Testis (tissue), 3 donors: ENCODE measurements around the gene TTBK1. TPM values are rescaled to one million over a fixed set of nuclear protein-coding genes. Genes with fewer than 3 reads are reported as not detected.

Experiments used
- DNase-seq: peaks from one replicate; pipeline ENCODE4 v3.0.0-alpha.2; 2019
- H3K27ac ChIP-seq, 2 donors: fragments of 200-600 bp; sonication (generic); one replicate each; pipeline ENCODE4 v1.5.1; 2019
- H3K27me3 ChIP-seq: fragments of 200-600 bp; sonication (generic); one replicate; pipeline ENCODE4 v1.5.1; 2019
- H3K36me3 ChIP-seq: fragments of 200-600 bp; sonication (generic); one replicate; pipeline ENCODE4 v1.5.1; 2017; ENCODE audit warnings: low read depth; ENCODE audit errors: missing control alignments
- H3K4me1 ChIP-seq: fragments of 200-600 bp; sonication (generic); one replicate; pipeline ENCODE4 v1.5.1; 2019
- H3K4me3 ChIP-seq, 2 donors: fragments of 200-600 bp; sonication (generic); one replicate each; pipeline ENCODE4 v1.5.1; 2017 to 2019
- H3K9me3 ChIP-seq: fragments of 200-600 bp; sonication (generic); one replicate; pipeline ENCODE4 v1.5.1; 2017
- CTCF ChIP-seq, 3 experiments: fragments of 450-650 bp in 2 of 3; fragments of 200-600 bp in 1 of 3; sonication (generic) in 1 of 3; IDR thresholded peaks; one replicate each; pipeline ENCODE4 v1.5.1; 2016 to 2019; ENCODE audit warnings: antibody characterized with exemption in 3 of 3, mild to moderate bottlenecking in 2 of 3, moderate library complexity in 1 of 3
- POLR2A ChIP-seq: fragments of 450-650 bp; IDR thresholded peaks from one replicate; pipeline ENCODE4 v1.6.1; 2017; ENCODE audit warnings: antibody characterized with exemption, mild to moderate bottlenecking, moderate library complexity
- WGBS, 2 donors: methylation state at CpG; one replicate each; pipeline ENCODE4 v1.1.5; 2018; 5-methylcytosine and 5-hydroxymethylcytosine counted together
- intact Hi-C: fragments of 100-400 bp; cut with DNase I; formaldehyde crosslinking; loops from one replicate; pipeline ENCODE4 v1.15.1; 2023; ENCODE audit warnings: low total_unique reads
- polyA plus RNA-seq: library from polyadenylated mRNA; stranded (reverse); fragments of 350-450 nt; fragmentation: Illumina TruSeq; extraction: RNeasy Lipid Tissue Mini Kit (QIAGEN cat#74804); gene quantifications from one replicate; pipeline ENCODE4 v1.2.3, GENCODE V29; 2014; ENCODE audit warnings: low read depth, low replicate concordance; ENCODE audit not compliant: insufficient read depth
- total RNA-seq, 2 donors: library from RNA; depleted of rRNA; stranded (reverse); fragments of >200 nt; gene quantifications; one replicate each; pipeline ENCODE4 v1.2.3, GENCODE V29; 2016

TTBK1 gene
- total and polyA plus RNA-seq, 3 donors from 2014 or later = 2.2 to 2.6 (median 2.3) TPM

GRCh38 chr6:43282636-43283513 is 39.6 kb downstream of the TTBK1 start:
- no peak for DNase-seq
- WGBS, 2 donors = 76 to 85% methylated on average over 17 to 32 of the region's 32 CpGs
- Histone ChIP-seq H3K4me3 (no peak overlapping the region), H3K36me3 (no peaks in the 10 kb centered on the region), H3K4me1 (no peaks in the 10 kb centered on the region), H3K9me3 (no peaks in the 10 kb centered on the region), H3K27ac (no peak overlapping the region), H3K27me3 (no peaks in the 10 kb centered on the region)
- intact Hi-C loops = no loop called here
- no peak for TF ChIP-seq CTCF (IDR thresholded peaks at IDR 0.05)
- TF ChIP-seq POLR2A = no peak

GRCh38 chr6:43283514-43283901 is 40.2 kb downstream of the TTBK1 start:
- 87 to 97% methylated on average over 6 to 18 of the region's 18 CpGs for WGBS, 2 donors
- no peak overlapping the region for H3K27ac ChIP-seq
- H3K27me3 ChIP-seq = no peaks in the 10 kb centered on the region
- no peak for TF ChIP-seq CTCF (IDR thresholded peaks at IDR 0.05)
- no peaks in the 10 kb centered on the region for H3K9me3 ChIP-seq
- no peak overlapping the region for H3K4me3 ChIP-seq
- H3K36me3 ChIP-seq = no peaks in the 10 kb centered on the region
- no peaks in the 10 kb centered on the region for H3K4me1 ChIP-seq
- no peak for DNase-seq
- intact Hi-C loops = no loop called here

GRCh38 chr6:43283905-43284304 is 40.6 kb downstream of the TTBK1 start:
- Histone ChIP-seq H3K9me3 (no peaks in the 10 kb centered on the region), H3K27ac (no peak overlapping the region), H3K27me3 (no peaks in the 10 kb centered on the region), H3K4me1 (no peaks in the 10 kb centered on the region), H3K4me3 (no peak overlapping the region), H3K36me3 (no peaks in the 10 kb centered on the region)
- intact Hi-C loops = no loop called here
- DNase-seq = no peak
- TF ChIP-seq CTCF (IDR thresholded peaks at IDR 0.05) = no peak
- TF ChIP-seq POLR2A = no peak
- WGBS, 2 donors = 91 to 93% methylated on average over 9 to 27 of the region's 27 CpGs

GRCh38 chr6:43284991-43285781 is 41.9 kb downstream of the TTBK1 start:
- H3K27me3 ChIP-seq = no peaks in the 10 kb centered on the region
- no peaks in the 10 kb centered on the region for H3K4me1 ChIP-seq
- intact Hi-C loops = no loop called here
- H3K27ac ChIP-seq = no peak overlapping the region
- H3K4me3 ChIP-seq = peak overlapping the region; percentile 18 to 49
- DNase-seq = no peak
- no peaks in the 10 kb centered on the region for H3K9me3 ChIP-seq
- TF ChIP-seq CTCF (IDR thresholded peaks at IDR 0.05) (no peak), POLR2A (no peak)
- WGBS, 2 donors = 2 to 4% methylated on average over 32 to 41 of the region's 83 CpGs
- H3K36me3 ChIP-seq = no peaks in the 10 kb centered on the region
